ENCODE measurements around the gene MARCHF3. TPM values are rescaled to one million over a fixed set of nuclear protein-coding genes. Genes with fewer than 3 reads are reported as not detected.
"Not testable (repeated sequence)": the region's sequence is repeated elsewhere in the genome, so short reads cannot be mapped to it uniquely, and the experiment has no call there.

Gene MARCHF3
- total RNA-seq, 1 donor from 2014 or later, result 5.7 TPM

- peaks cover 2% of the 10 kb centered on the region for H3K9me3 Mint-ChIP-seq (ENCODE audit: unreplicated experiment)
Observed at GRCh38 chr5:126909856-126910255, 120.5 kb downstream of the MARCHF3 start.

GRCh38 chr5:126904407-126904806, 126.0 kb downstream of the MARCHF3 start:
- peaks cover 13% of the 10 kb centered on the region for H3K36me3 Mint-ChIP-seq (ENCODE audit: unreplicated experiment)

More at GRCh38 chr5:126909856-126910255, 120.5 kb downstream of the MARCHF3 start:
- Mint-ChIP-seq H3K36me3 (ENCODE audit: unreplicated experiment) (peaks cover 25% of the 10 kb centered on the region), H3K4me3 (ENCODE audit: unreplicated experiment) (no peak overlapping the region), H3K27me3 (ENCODE audit: unreplicated experiment) (peaks cover 2% of the 10 kb centered on the region), H3K4me1 (ENCODE audit: low read depth, unreplicated experiment) (peaks cover 3% of the 10 kb centered on the region), H3K27ac (ENCODE audit: unreplicated experiment) (no peak overlapping the region)
- TF ChIP-seq CTCF (IDR thresholded peaks at IDR 0.05; ENCODE audit: partially characterized antibody, unreplicated experiment), result no peak
- no peak for DNase-seq

GRCh38 chr5:126900796-126901195, 129.6 kb downstream of the MARCHF3 start:
- no peak for DNase-seq
- Mint-ChIP-seq H3K27ac (ENCODE audit: unreplicated experiment) (no peak overlapping the region), H3K4me1 (ENCODE audit: low read depth, unreplicated experiment) (no peaks in the 10 kb centered on the region), H3K4me3 (ENCODE audit: unreplicated experiment) (no peak overlapping the region), H3K27me3 (ENCODE audit: unreplicated experiment) (no peaks in the 10 kb centered on the region), H3K36me3 (ENCODE audit: unreplicated experiment) (peaks cover 6% of the 10 kb centered on the region), H3K9me3 (ENCODE audit: unreplicated experiment) (no peaks in the 10 kb centered on the region)
- TF ChIP-seq CTCF (IDR thresholded peaks at IDR 0.05; ENCODE audit: partially characterized antibody, unreplicated experiment), result no peak

More at GRCh38 chr5:126904407-126904806, 126.0 kb downstream of the MARCHF3 start:
- H3K4me3 Mint-ChIP-seq (ENCODE audit: unreplicated experiment); DNase-seq; H3K4me1 Mint-ChIP-seq (ENCODE audit: low read depth, unreplicated experiment); H3K27me3 Mint-ChIP-seq (ENCODE audit: unreplicated experiment); H3K27ac Mint-ChIP-seq (ENCODE audit: unreplicated experiment); H3K9me3 Mint-ChIP-seq (ENCODE audit: unreplicated experiment): not testable (repeated sequence)

- no peak overlapping the region for H3K4me3 Mint-ChIP-seq (ENCODE audit: unreplicated experiment)
- no peak for TF ChIP-seq CTCF (IDR thresholded peaks at IDR 0.05; ENCODE audit: partially characterized antibody, unreplicated experiment)
- no peaks in the 10 kb centered on the region for H3K9me3 Mint-ChIP-seq (ENCODE audit: unreplicated experiment)
- no peak for DNase-seq
- H3K36me3 Mint-ChIP-seq (ENCODE audit: unreplicated experiment), result peaks cover 6% of the 10 kb centered on the region
- H3K4me1 Mint-ChIP-seq (ENCODE audit: low read depth, unreplicated experiment), result no peaks in the 10 kb centered on the region
- H3K27ac Mint-ChIP-seq (ENCODE audit: unreplicated experiment), result no peak overlapping the region
- no peaks in the 10 kb centered on the region for H3K27me3 Mint-ChIP-seq (ENCODE audit: unreplicated experiment)
Observed at GRCh38 chr5:126899476-126899875, 130.9 kb downstream of the MARCHF3 start.

GRCh38 chr5:126897851-126898630, 132.3 kb downstream of the MARCHF3 start:
- Mint-ChIP-seq H3K4me1 (ENCODE audit: low read depth, unreplicated experiment) (no peaks in the 10 kb centered on the region), H3K4me3 (ENCODE audit: unreplicated experiment) (no peak overlapping the region), H3K27me3 (ENCODE audit: unreplicated experiment) (no peaks in the 10 kb centered on the region), H3K36me3 (ENCODE audit: unreplicated experiment) (peaks cover 5% of the 10 kb centered on the region), H3K27ac (ENCODE audit: unreplicated experiment) (no peak overlapping the region), H3K9me3 (ENCODE audit: unreplicated experiment) (no peaks in the 10 kb centered on the region)
- no peak for DNase-seq
- no peak for TF ChIP-seq CTCF (IDR thresholded peaks at IDR 0.05; ENCODE audit: partially characterized antibody, unreplicated experiment)

Measured in glutamatergic neuron (in vitro differentiated cells).